ENCODE measurements around the gene TRIM10. TPM values are rescaled to one million over a fixed set of nuclear protein-coding genes. Genes with fewer than 3 reads are reported as not detected.

The TRIM10 gene
- total and polyA plus RNA-seq, 2 experiments from 2014 or later: 0.31 TPM; not detected in 1

- Histone ChIP-seq H3K36me3 (ENCODE audit: insufficient read depth) (no peaks in the 10 kb centered on the region), H4K20me1 (replicated peaks; ENCODE audit: insufficient read depth) (no peaks in the 10 kb centered on the region), H3F3A (replicated peaks; ENCODE audit: low read depth) (no peaks in the 10 kb centered on the region), H3K4me2 (no peak within 1 kb of the TSS), H3K27ac (ENCODE audit: low read depth) (no peak within 1 kb of the TSS), H2AFZ (peak within 1 kb of the TSS; percentile 33), H3K4me1 (ENCODE audit: insufficient read depth) (no peaks in the 10 kb centered on the region), H3K9me2 (ENCODE audit: insufficient read depth) (no peaks in the 10 kb centered on the region), H3K27me3 (ENCODE audit: insufficient read depth) (peaks cover 5% of the 10 kb centered on the region; the same call in 1 of the 2 replicates), H3K4me3 (no peak within 1 kb of the TSS), H3K79me2 (replicated peaks; ENCODE audit: insufficient read depth) (no peaks in the 10 kb centered on the region)
- Mint-ChIP-seq H3K4me1 (peaks cover 3% of the 10 kb centered on the region; the same call in 2 of the 3 replicates), H3K27ac (no peak within 1 kb of the TSS), H3K36me3 (ENCODE audit: low read depth) (no peaks in the 10 kb centered on the region), H3K4me3 (no peak within 1 kb of the TSS), H3K27me3 (ENCODE audit: insufficient read depth, low read depth, poor library complexity) (peaks cover 4% of the 10 kb centered on the region), H3K9me3 (no peaks in the 10 kb centered on the region)
- DNase-seq (ENCODE audit: low spot score) (peak; percentile 66), ATAC-seq (peak; percentile 92)
- TF ChIP-seq REST (IDR thresholded peaks at IDR 0.05; ENCODE audit: unreplicated experiment) (no peak), ZNF114 (CRISPR knock-in tag; IDR thresholded peaks at IDR 0.05) (no peak), CTCF (conservative IDR thresholded peaks at IDR 0.05; ENCODE audit: low read depth in 2 of 2) (no peak), STAT1 (IDR thresholded peaks at IDR 0.05; ENCODE audit: unreplicated experiment) (no peak), JUNB (IDR thresholded peaks at IDR 0.05; ENCODE audit: unreplicated experiment) (no peak), EZH2 (IDR thresholded peaks at IDR 0.05; ENCODE audit: low read depth, unreplicated experiment) (no peak), POLR2AphosphoS5 (IDR thresholded peaks at IDR 0.05; ENCODE audit: low read depth) (no peak), ZNF462 (CRISPR knock-in tag; IDR thresholded peaks at IDR 0.05) (no peak), EZH2phosphoT487 (IDR thresholded peaks at IDR 0.05; ENCODE audit: unreplicated experiment) (no peak), ZNF331 (CRISPR knock-in tag; IDR thresholded peaks at IDR 0.05; ENCODE audit: low read depth) (no peak), NANOG (IDR thresholded peaks at IDR 0.05; ENCODE audit: borderline replicate concordance) (no peak)
- TF ChIP-seq, protein P1, sequence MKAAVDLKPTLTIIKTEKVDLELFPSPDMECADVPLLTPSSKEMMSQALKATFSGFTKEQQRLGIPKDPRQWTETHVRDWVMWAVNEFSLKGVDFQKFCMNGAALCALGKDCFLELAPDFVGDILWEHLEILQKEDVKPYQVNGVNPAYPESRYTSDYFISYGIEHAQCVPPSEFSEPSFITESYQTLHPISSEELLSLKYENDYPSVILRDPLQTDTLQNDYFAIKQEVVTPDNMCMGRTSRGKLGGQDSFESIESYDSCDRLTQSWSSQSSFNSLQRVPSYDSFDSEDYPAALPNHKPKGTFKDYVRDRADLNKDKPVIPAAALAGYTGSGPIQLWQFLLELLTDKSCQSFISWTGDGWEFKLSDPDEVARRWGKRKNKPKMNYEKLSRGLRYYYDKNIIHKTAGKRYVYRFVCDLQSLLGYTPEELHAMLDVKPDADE (IDR thresholded peaks at IDR 0.05): no peak
Measured at GRCh38 chr6:30163090-30163917, 2.3 kb upstream of the TRIM10 start, which contains the start of gene TRIM15. TRIM15 (plus strand) TSS chr6:30163546; CDS start chr6:30163685, 139 bp downstream.

Data from GM23338 (cell line).